Colonic mucosa (tissue), 4 donors: ENCODE data around the gene CDIP1. TPM values are rescaled to one million over a fixed set of nuclear protein-coding genes. Genes with fewer than 3 reads are reported as not detected.

Source experiments
- DNase-seq: peaks from one replicate; pipeline ENCODE4 v3.0.0-alpha.2; 2020
- H3K27ac ChIP-seq: fragments of 200-600 bp; one replicate; pipeline ENCODE4 v1.8.0; 2021
- H3K27me3 ChIP-seq: fragments of 200-600 bp; one replicate; pipeline ENCODE4 v1.8.0; 2021
- H3K36me3 ChIP-seq: fragments of 200-600 bp; one replicate; pipeline ENCODE4 v1.8.0; 2021
- H3K4me1 ChIP-seq: fragments of 200-600 bp; one replicate; pipeline ENCODE4 v1.8.0; 2021; ENCODE audit warnings: mild to moderate bottlenecking
- H3K4me3 ChIP-seq: fragments of 200-600 bp; one replicate; pipeline ENCODE4 v1.8.0; 2021
- H3K9ac ChIP-seq, 2 donors: one replicate each; pipeline ENCODE4 v1.7.0; 2013; ENCODE audit warnings: control low read depth in 2 of 2, low read depth in 2 of 2, low read length in 2 of 2
- H3K9me3 ChIP-seq: fragments of 200-600 bp; one replicate; pipeline ENCODE4 v1.8.0; 2021
- CTCF ChIP-seq: fragments of 200-600 bp; IDR thresholded peaks from one replicate; pipeline ENCODE4 v1.8.0; 2022; ENCODE audit warnings: antibody characterized with exemption, mild to moderate bottlenecking
- intact Hi-C: fragments of 100-400 bp; cut with DNase I; formaldehyde crosslinking; loops from one replicate; pipeline ENCODE4 v1.14.1; 2022
- total RNA-seq, 2 donors: library from RNA; stranded (reverse); fragmentation: NEBNext Ultra II Directional in 1 of 2; extraction: Animal tissue kit (Norgen Biotek cat#: 25700) in 1 of 2; gene quantifications; one replicate each; pipeline ENCODE4 v1.2.1, GENCODE V29; 2021
- donor health status: healthy.
- donor health status: DM: no; HTN: no; CAD: no.
- donor health status: DM: no; HTN: no; CAD: no.

The CDIP1 gene
- total RNA-seq, 2 donors from 2014 or later = 13.1 to 18.4 TPM

GRCh38 chr16:4513086-4513860 lies 25.3 kb downstream of the CDIP1 start:
- Histone ChIP-seq H3K9me3 (no peaks in the 10 kb centered on the region), H3K27ac (no peak overlapping the region), H3K4me3 (no peak overlapping the region), H3K27me3 (no peaks in the 10 kb centered on the region), H3K36me3 (no peaks in the 10 kb centered on the region), H3K4me1 (peaks cover 8% of the 10 kb centered on the region), H3K9ac (no peak overlapping the region)
- DNase-seq = no peak
- TF ChIP-seq CTCF = no peak
- intact Hi-C loops = no loop called here

GRCh38 chr16:4512473-4512872 lies 26.1 kb downstream of the CDIP1 start:
- no peak for DNase-seq
- TF ChIP-seq CTCF = no peak
- no peaks in the 10 kb centered on the region for H3K27me3 ChIP-seq
- no peak overlapping the region for H3K27ac ChIP-seq
- H3K9ac ChIP-seq = no peak overlapping the region
- H3K9me3 ChIP-seq = no peaks in the 10 kb centered on the region
- H3K4me3 ChIP-seq = no peak overlapping the region
- peaks cover 8% of the 10 kb centered on the region for H3K4me1 ChIP-seq
- H3K36me3 ChIP-seq = peaks cover 5% of the 10 kb centered on the region
- intact Hi-C loops = no loop called here

- H3K4me1 ChIP-seq = peaks cover 8% of the 10 kb centered on the region
- intact Hi-C loops = no loop called here
- peak; percentile 55 for DNase-seq
- H3K9ac ChIP-seq = peak overlapping the region in 1 of 2 donors; percentile 36
- H3K27me3 ChIP-seq = no peaks in the 10 kb centered on the region
- no peaks in the 10 kb centered on the region for H3K9me3 ChIP-seq
- H3K4me3 ChIP-seq = no peak overlapping the region
- no peak overlapping the region for H3K27ac ChIP-seq
- peaks cover 6% of the 10 kb centered on the region for H3K36me3 ChIP-seq
- TF ChIP-seq CTCF = peak; percentile 39
Measured at GRCh38 chr16:4511441-4512082, 27.0 kb downstream of the CDIP1 start.

GRCh38 chr16:4510747-4511426 lies 27.7 kb downstream of the CDIP1 start:
- no peak overlapping the region for H3K4me3 ChIP-seq
- no peak overlapping the region for H3K27ac ChIP-seq
- H3K4me1 ChIP-seq = peaks cover 8% of the 10 kb centered on the region
- no peaks in the 10 kb centered on the region for H3K9me3 ChIP-seq
- no peak for TF ChIP-seq CTCF
- intact Hi-C loops = no loop called here
- peak; percentile 36 for DNase-seq
- no peaks in the 10 kb centered on the region for H3K27me3 ChIP-seq
- H3K9ac ChIP-seq = peak overlapping the region in 1 of 2 donors; percentile 9
- peaks cover 6% of the 10 kb centered on the region for H3K36me3 ChIP-seq

- Histone ChIP-seq H3K4me1 (peaks cover 8% of the 10 kb centered on the region), H3K9me3 (no peaks in the 10 kb centered on the region), H3K27me3 (no peaks in the 10 kb centered on the region), H3K27ac (no peak overlapping the region), H3K4me3 (no peak overlapping the region), H3K9ac (no peak overlapping the region), H3K36me3 (peaks cover 6% of the 10 kb centered on the region)
- TF ChIP-seq CTCF = no peak
- intact Hi-C loops = no loop called here
- no peak for DNase-seq
Measured at GRCh38 chr16:4510131-4510530, 28.4 kb downstream of the CDIP1 start.
